Measurements from ENCODE around the gene POLR1H. TPM values are rescaled to one million over a fixed set of nuclear protein-coding genes. Genes with fewer than 3 reads are reported as not detected.

POLR1H gene
- total RNA-seq, 4 donors from 2014 or later = 11.6 to 28.8 (median 20.0) TPM

- WGBS, 2 donors (ENCODE audit: low coverage in 1 of 2) = 1 to 8% methylated on average over 2 to 24 of the region's 64 CpGs
- Histone ChIP-seq H3K27ac (no peak within 1 kb of the TSS), H3K4me1 (peaks cover 0 to 32% (median 18%) of the 10 kb centered on the region in 3 donors), H3K9me3 (no peaks in the 10 kb centered on the region), H3K36me3 (peaks cover 0 to 4% of the 10 kb centered on the region in 2 donors), H3K27me3 (peaks cover 98% of the 10 kb centered on the region), H3K4me3 (peak within 1 kb of the TSS in 1 of 2 donors; percentile 23)
- ATAC-seq = no peak
- TF ChIP-seq EP300 (IDR thresholded peaks at IDR 0.05) (no peak), POLR2AphosphoS5 (IDR thresholded peaks at IDR 0.05) (no peak), POLR2A (IDR thresholded peaks at IDR 0.05) (no peak)
- TF ChIP-seq, protein P1, sequence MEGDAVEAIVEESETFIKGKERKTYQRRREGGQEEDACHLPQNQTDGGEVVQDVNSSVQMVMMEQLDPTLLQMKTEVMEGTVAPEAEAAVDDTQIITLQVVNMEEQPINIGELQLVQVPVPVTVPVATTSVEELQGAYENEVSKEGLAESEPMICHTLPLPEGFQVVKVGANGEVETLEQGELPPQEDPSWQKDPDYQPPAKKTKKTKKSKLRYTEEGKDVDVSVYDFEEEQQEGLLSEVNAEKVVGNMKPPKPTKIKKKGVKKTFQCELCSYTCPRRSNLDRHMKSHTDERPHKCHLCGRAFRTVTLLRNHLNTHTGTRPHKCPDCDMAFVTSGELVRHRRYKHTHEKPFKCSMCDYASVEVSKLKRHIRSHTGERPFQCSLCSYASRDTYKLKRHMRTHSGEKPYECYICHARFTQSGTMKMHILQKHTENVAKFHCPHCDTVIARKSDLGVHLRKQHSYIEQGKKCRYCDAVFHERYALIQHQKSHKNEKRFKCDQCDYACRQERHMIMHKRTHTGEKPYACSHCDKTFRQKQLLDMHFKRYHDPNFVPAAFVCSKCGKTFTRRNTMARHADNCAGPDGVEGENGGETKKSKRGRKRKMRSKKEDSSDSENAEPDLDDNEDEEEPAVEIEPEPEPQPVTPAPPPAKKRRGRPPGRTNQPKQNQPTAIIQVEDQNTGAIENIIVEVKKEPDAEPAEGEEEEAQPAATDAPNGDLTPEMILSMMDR (IDR thresholded peaks at IDR 0.05) = no peak
Measured at GRCh38 chr6:30075094-30075789, 14.2 kb downstream of the POLR1H start, which contains the start of gene RNF39. TSS of gene RNF39 (minus strand) at chr6:30075769. CDS start at chr6:30075585, 184 bp downstream.

DNA sequence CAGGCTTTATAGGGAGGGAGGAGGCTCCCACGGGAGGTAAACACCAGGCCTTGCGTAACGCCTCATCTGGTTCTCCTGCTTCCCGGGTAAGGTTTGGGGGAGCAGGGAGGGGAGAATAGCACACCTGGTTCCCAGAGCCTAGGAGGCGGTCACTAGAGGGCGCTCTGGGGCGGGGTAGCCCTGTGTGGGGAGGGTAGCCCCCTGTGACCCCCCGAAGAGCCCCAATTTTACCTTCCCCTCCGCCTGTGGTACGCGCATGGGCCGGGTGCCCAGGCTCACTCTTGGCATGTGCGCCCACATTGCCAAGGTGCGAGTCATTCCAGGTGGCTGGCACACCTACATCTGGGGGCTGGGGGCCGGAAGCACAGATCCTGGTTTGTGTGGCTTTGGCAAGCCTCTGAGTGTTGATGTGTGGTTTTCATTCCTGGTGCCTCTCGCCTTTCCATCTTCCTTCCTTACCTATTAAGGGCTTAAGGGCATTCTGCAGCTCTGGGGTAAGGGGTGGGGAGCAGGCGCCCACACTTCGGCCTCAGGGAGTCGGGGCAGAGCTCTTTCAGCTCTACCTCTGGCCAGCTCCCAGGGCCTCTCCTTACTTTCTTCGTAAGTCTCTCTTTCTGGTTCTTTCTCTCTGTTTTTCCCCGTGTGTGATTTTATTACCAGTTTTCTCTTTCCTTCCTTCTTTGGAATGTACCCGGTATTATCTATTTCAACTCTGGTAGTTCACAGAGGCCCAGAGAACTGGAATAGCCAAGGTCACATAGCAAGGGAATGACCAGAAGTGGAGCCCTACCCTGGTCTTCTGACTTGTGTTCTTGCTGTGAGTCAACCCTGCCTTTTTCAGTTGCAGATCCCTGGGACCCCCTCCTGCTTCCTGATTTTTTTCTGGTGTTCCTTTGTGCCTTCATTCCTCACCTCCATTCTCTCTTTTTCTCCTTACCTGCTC is 15.0 kb downstream of the POLR1H start:
- peaks cover 0 to 30% (median 18%) of the 10 kb centered on the region in 3 donors for H3K4me1 ChIP-seq
- H3K9me3 ChIP-seq = no peaks in the 10 kb centered on the region
- 36 to 61% methylated on average over 6 of the region's 22 CpGs for WGBS, 2 donors (ENCODE audit: low coverage in 1 of 2)
- H3K27ac ChIP-seq = no peak overlapping the region
- H3K36me3 ChIP-seq = no peaks in the 10 kb centered on the region
- H3K4me3 ChIP-seq = no peak overlapping the region
- ATAC-seq = no peak
- H3K27me3 ChIP-seq = peaks cover 90% of the 10 kb centered on the region
- TF ChIP-seq POLR2A (IDR thresholded peaks at IDR 0.05) = no peak
- TF ChIP-seq, protein P1 (IDR thresholded peaks at IDR 0.05) = peak in 1 of 4 experiments; percentile 14

DNA sequence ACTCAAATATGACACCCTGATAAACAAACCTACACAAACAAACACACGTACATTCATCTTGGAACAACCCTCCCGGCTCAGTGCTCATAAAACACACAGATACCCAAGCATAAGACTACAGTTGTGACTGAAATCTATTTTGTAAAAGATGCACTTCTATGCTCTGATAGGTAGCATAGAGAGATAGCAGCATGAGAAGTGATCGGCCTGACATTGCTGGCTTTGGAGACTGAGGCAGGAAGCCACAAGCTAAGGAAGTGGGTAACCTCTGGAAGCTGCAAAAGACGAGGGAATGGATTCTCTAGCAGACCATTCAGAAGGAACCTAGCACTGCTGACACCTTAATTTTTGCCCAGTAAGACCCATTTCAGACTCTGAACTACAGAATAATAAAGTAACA is 16.2 kb downstream of the POLR1H start:
- WGBS, 2 donors (ENCODE audit: low coverage in 1 of 2) = 32 to 46% methylated on average over 2 of the region's 4 CpGs
- H3K27ac ChIP-seq = no peak overlapping the region
- TF ChIP-seq EP300 (IDR thresholded peaks at IDR 0.05) (no peak), POLR2A (IDR thresholded peaks at IDR 0.05) (no peak), POLR2AphosphoS5 (IDR thresholded peaks at IDR 0.05) (no peak)
- TF ChIP-seq, protein P1 (IDR thresholded peaks at IDR 0.05) = no peak
- no peak overlapping the region for H3K4me3 ChIP-seq
- no peaks in the 10 kb centered on the region for H3K9me3 ChIP-seq
- H3K27me3 ChIP-seq = peaks cover 79% of the 10 kb centered on the region
- H3K36me3 ChIP-seq = no peaks in the 10 kb centered on the region
- H3K4me1 ChIP-seq = peaks cover 0 to 22% (median 18%) of the 10 kb centered on the region in 3 donors
- ATAC-seq = no peak

GRCh38 chr6:30087876-30088275 is 26.8 kb downstream of the POLR1H start:
- ATAC-seq = no peak
- no peak for TF ChIP-seq EP300 (IDR thresholded peaks at IDR 0.05)
- no peak for TF ChIP-seq POLR2AphosphoS5 (IDR thresholded peaks at IDR 0.05)
- no peak for TF ChIP-seq POLR2A (IDR thresholded peaks at IDR 0.05)
- TF ChIP-seq, protein P1 (IDR thresholded peaks at IDR 0.05) = no peak

More at GRCh38 chr6:30087876-30088275, 26.8 kb downstream of the POLR1H start:
- Histone ChIP-seq H3K27me3 (peaks cover 64% of the 10 kb centered on the region), H3K4me1 (no peaks in the 10 kb centered on the region), H3K36me3 (no peaks in the 10 kb centered on the region), H3K9me3 (peaks cover 0 to 9% (median 0%) of the 10 kb centered on the region in 3 donors), H3K4me3 (no peak overlapping the region), H3K27ac (no peak overlapping the region)
- 79 to 83% methylated on average over 3 to 4 of the region's 5 CpGs for WGBS, 2 donors (ENCODE audit: low coverage in 1 of 2)
